HG03045 (cell line): ENCODE data around the gene TOR1AIP1.
A peak's percentile ranks its signal among the peaks of the same experiment; 100 is the strongest.
"Not testable (repeated sequence)": the region's sequence is repeated elsewhere in the genome, so short reads cannot be mapped to it uniquely, and the experiment has no call there.

ENCODE experiments used
- ATAC-seq: cut with Tn5 transposase; IDR thresholded peaks from one replicate; pipeline ENCODE4 v1.9.1; 2021; ENCODE audit warnings: mild to moderate bottlenecking, moderate library complexity; ENCODE audit not compliant: unreplicated experiment

TOR1AIP1 gene, protein sequence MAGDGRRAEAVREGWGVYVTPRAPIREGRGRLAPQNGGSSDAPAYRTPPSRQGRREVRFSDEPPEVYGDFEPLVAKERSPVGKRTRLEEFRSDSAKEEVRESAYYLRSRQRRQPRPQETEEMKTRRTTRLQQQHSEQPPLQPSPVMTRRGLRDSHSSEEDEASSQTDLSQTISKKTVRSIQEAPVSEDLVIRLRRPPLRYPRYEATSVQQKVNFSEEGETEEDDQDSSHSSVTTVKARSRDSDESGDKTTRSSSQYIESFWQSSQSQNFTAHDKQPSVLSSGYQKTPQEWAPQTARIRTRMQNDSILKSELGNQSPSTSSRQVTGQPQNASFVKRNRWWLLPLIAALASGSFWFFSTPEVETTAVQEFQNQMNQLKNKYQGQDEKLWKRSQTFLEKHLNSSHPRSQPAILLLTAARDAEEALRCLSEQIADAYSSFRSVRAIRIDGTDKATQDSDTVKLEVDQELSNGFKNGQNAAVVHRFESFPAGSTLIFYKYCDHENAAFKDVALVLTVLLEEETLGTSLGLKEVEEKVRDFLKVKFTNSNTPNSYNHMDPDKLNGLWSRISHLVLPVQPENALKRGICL

DNA sequence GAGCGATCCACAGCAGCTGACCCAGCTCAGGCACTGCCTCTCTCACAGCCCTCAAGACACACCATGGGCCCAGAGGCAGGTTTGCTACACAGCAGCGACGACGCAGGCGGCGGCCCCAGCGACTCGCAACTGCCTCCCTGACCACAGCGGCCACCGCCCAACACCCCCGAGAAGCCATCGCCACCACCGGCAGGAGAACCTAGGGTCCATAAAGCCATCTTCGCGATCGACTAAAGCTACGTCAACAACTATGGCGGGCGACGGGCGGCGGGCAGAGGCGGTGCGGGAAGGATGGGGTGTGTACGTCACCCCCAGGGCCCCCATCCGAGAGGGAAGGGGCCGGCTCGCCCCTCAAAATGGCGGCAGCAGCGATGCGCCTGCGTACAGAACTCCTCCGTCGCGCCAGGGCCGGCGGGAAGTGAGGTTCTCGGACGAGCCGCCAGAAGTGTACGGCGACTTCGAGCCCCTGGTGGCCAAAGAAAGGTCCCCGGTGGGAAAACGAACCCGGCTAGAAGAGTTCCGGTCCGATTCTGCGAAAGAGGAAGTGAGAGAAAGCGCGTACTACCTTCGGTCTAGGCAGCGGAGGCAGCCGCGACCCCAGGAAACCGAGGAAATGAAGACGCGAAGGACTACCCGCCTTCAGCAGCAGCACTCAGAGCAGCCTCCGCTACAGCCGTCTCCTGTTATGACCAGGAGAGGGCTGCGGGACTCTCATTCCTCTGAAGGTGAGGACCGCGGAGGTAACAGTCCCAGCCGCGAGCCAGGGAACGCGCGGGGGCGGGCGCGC is at the start of gene TOR1AIP1:
TOR1AIP1 (plus strand) TSS at position 33 of the 787 bp plus-strand sequence; CDS start at position 251, 218 bp downstream.
- ATAC-seq: peak; percentile 79

DNA sequence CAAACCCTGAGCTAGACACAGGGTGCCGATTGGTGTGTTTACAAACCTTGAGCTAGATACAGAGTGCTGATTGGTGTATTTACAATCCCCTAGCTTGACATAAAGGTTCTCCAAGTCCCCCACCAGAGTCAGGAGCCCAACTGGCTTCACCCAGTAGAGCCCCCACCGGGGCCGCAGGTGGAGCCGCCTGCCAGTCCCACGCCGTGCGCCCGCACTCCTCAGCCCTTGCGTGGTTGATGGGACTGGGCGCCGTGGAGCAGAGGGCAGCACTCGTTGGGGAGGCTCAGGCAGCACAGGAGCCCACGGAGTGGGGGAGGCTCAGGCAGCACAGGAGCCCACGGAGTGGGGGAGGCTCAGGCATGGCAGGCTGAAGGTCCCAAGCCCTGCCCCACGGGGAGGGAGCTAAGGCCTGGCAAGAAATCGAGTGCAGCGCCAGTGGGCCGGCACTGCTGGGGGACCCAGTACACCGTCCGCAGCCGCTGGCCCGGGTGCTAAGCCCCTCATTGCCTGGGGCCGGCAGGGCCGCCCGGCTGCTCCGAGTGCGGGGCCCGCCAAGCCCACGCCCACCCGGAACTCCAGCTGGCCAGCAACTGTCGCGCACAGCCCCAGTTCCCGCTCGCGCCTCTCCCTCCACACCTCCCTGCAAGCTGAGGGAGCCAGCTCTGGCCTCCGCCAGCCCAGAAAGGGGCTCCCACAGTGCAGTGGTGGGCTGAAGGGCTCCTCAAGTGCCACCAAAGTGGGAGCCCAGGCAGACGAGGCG is 45.2 kb upstream of the TOR1AIP1 start:
- not testable (repeated sequence) for ATAC-seq

DNA sequence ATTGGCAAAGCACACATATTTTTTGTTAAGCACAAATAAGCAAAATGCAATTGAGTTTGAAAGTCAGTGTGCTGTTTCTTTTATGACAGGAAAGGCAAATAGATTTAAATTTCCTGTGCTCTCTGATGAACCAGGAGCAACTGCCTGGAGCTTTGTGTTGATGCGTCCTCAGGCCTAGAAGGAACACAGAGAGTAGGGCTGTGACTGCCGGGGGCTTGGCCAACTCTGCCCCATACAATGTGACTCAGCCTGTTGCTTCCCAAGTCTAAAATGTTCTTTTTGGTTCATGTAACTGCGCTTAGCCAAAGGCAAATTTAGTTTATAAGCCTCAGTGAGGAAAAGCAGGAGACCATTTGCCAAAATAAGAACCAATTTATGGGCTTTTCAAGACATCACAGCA is 42.0 kb upstream of the TOR1AIP1 start:
- no peak for ATAC-seq

DNA sequence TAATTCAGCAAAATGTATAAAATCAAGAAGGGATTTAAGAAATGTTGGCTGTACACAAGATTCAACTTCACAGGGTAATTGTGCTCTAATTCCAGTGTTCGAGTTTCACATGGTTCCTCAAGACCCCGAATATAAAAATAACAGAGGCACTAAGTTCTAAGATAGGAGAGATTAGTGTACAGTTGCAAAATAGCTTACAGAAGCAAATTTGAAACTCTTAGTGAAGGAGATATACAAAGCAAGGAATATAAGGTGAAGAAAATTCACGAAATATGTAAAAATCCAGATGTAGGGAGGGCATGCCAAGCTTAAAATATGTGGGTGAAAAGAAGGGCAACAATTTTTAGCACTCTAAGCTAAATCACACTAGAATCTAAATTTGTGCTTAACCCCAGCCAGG is 33.9 kb upstream of the TOR1AIP1 start:
- no peak for ATAC-seq

DNA sequence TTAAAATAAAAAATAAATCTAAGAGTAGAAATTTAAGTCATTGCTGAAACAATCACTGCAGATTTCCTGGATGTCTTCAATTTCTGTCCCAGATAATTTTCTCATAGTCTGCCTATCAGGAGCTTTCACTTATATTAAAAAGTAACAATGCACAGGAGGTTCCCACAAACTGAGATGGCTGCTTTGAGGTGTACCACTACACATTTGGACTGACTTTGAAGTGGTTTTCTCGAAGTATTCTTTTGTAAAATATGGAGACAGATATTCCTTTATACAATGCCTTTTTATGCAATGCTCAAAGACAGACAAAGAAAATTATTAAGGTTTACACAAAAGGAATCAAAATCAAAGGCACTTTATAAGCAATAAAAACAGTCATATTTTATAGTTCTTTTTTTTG is 29.0 kb upstream of the TOR1AIP1 start:
- ATAC-seq: no peak

DNA sequence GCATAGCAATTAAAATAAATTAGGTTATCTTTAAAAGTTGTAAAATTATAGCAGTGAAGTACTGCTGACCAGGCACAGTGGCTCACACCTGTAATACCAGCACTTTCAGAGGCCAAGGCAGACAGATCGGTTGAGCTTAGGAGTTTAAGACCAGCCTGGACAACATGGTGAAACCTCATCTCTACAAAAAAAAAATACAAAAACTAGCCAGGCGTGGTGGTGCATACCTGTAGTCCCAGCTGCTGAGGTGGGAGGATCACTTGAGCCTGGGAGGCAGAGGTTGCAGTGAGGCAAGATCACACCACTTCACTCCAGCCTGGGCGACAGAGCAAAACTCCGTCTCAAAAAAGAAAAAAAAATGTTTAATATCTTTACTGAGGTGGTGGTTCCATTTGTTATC is 26.3 kb upstream of the TOR1AIP1 start:
- not testable (repeated sequence) for ATAC-seq

DNA sequence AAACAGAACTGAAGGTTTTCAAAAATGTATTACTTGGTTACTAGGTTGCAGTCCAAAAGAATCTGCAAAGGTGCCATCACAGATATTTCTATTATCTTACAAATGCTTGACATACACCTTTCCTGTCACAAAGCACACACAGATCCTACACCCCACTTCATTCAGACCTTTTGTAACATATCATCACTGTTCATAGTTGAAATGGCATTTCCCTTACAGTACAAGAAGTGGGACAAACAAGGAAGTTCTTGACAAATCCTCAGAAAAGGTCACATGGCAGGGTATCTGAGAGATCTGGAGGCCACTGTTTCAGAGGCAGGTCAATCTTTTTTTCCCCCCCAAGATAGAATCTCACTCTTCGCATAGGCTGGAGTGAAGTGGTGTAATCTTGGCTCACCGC is 25.8 kb upstream of the TOR1AIP1 start:
- no peak for ATAC-seq

DNA sequence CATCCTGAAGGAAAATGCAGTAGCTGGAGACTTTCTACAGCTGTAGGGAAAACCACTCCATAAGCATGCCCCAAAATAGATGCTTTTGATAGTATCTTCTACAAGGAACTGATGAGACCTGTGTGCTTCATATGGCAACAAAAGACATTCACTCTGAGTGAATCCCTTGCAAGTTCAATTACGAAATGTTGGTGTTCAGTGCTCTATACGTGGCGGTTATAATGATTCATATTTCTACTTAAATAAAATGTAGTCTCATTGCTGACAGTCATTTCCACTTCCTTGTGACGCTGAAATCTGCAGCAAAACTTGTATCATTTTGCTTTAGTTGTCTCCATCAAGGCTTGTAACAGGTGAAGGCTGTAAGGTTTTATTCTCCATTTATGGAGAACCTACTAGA is 25.1 kb upstream of the TOR1AIP1 start:
- no peak for ATAC-seq

DNA sequence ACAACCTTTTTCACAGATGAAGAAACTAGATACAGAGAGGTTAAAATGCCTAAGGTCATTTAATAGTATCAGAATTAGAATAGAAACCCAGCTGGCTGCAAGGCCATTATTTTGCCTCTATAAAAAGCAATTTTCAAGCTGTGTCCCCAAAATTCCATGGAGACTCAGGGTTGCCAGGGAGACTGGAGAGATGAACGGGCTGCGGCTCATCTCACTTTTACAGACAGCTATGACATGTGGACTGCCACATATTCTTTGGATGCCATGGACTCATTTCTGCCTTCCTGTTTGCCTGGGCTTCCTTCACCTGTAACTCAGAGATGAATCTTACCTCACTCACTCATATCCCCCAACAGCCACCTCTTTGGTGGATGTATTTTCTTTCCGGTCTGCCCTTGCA is 21.4 kb upstream of the TOR1AIP1 start:
- no peak for ATAC-seq

DNA sequence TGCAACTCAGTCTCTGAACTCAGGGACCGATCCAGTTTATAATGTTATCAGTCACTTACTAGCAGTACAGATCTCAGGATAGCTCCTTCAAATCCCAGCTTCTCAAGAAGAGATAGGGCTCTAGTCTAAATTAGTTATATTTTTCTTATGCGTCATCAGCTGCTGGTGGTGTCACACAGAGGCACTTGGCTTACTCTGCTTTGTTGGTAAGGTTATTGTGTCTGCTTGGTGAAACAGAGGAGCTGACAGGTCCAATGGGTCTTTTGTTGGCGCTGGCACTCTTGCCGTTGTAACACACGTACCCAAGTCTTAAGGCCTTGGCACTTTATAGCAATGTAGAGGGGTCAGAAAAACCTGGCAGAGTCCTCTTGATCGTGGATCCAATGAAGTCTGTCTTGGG is 16.7 kb upstream of the TOR1AIP1 start:
- ATAC-seq: no peak

DNA sequence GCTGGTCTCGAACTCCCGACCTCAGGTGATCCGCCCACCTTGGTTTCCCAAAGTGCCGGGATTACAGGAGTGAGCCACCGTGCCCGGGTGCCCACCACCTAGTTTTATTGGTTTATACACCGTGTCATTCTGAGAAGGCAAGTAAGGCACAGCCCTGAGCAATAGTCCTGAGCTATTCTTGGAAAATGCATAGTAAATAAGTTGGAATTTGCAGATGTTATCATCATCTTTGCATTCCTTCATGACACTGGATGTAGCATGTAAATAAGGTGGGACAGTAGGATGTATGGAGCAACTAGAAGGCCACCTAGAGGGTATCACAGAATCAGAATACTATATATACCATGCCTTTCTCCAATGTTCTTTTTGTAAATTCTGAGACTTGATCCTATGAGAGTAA is 15.5 kb upstream of the TOR1AIP1 start:
- ATAC-seq: no peak

DNA sequence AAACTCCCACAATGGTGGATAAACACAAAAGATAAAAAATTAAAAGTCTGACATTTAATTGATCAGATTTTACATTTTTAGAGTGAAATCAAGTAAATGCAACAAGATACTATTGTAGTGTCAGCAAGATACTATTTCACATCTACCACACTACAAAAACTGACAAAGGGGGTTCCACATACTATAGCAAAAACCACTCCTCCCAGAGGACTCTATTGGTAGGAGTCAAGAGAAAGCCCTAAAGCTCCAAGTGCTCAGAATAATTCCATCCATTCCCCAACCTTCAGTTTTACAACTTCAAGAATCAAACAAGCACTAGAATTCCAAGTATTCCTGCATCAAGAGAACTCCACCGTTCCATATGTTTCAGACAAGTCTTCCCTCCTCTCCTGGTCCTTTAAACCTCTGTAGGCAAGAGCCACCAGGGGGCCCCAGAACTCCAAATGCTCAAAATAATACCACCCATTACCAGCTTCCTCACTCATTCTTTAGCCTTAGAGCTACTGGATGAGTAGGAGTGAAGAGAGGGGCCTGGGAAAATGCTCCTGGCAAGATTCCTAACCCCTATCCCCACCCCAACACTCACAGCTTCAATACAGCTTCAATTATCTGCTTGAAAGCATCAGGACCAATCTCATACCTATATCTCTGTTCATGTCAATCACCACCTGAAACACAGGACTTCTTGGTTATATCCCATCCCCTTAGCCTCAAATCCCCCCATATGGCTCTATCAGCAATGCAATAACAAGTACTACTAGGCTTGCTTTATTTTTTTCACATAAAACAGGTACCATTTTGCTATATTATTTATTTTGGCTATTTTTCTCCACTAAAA is 14.4 kb upstream of the TOR1AIP1 start:
- ATAC-seq: peak; percentile 49

DNA sequence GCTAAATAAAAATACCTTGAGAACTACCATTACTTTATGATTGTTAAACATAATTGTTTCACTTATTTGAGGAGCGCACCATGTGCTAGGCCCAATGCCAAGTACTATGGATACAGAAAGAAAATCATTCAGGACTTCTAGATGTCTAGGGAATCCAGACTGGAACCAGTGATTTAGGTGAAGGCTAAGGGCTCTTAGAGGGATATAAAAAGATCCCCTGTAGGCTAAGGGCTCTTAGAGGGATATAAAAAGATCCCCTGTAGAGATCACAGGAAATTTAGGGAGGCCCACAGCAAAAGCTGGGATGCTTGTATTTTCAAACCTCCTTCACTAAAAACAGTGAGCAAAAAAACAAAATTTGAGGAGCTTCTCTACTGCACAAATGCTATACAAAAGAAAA is 11.2 kb upstream of the TOR1AIP1 start:
- no peak for ATAC-seq

DNA sequence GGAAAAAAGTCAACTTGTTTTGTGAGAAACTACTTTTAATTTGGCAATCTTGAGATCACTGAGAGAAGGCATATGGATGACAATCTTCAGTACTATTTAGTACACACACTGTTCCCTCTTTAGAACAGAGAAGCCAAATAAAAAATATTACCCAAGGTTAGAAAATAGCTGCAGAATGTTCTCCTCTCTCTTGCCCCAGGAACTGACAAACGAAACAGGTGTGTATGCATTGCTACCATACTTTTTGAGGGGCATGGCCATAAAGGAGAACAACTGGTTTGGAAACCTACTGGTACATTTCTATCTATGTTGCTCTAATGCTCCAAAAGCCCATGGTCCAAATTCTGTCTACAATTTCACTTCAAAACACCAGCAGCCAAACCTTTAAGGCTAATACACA is 10.1 kb upstream of the TOR1AIP1 start:
- no peak for ATAC-seq

DNA sequence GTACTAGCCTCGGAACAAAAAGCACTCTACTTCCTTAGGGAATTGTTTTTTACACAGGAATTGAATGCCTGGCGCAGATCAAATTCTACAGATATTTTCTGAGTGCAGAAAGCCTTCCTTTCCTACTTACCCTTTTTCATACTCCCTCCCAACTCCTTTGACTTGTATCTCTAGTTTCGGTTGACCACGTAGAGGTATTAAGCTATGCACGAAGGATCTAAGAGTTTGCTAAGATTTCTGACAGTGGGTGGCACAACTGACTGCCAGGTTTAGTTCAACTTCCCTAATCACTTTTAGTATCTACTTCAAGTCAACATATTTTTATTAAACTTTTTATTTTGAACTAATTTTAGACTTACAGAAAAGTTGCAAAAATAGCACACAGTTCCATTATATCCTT is 9.5 kb upstream of the TOR1AIP1 start:
- no peak for ATAC-seq

DNA sequence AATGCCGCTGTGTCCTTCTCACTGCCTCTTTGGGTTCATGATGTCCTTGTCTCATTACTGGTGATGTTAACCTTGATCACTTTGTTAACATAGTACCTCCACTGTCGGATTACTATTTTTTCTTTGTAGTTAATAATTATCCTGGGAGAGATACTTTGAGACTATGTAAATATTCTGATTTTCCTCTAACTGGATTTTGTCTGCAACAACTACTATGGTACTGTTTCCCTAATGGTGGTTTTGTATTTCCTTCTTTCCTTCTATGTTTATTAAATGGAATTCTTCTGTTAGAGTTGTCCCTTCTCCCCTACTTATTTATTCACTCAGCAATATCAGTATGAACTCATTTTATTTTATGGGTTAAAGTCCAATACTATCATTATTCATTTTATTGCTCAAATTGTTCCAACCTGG is 8.6 kb upstream of the TOR1AIP1 start:
- no peak for ATAC-seq

DNA sequence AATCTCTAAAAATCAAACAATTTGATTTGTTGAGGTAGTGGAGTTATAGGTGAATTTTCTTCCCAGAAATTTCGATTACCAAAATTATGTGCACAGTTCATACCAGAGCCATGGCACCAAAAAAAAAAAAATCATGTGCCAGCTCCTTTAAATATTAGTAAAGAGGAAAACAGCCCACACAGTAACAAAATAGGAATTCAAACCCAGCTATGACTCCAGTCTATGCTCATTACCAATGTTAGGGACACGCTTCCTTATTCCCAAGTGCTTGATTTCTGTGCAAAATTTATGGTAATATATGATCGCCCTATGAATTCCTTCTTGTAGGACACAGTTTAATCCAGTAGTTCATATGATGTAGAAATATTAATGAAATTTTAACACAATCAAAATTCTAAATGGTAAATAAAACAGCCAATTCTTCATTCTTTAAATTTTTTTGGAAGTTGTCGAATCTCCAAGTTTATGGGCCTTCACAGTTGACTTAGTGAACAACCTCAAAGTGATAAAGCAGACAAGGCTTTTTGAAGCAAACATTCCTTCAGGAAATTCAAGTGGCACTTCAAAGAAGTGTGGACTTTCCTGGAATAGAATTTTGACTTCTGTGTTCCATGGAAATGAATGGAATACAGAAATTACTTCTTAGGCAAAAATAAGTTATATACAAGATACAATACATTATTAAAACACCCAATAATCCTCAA is 6.3 kb upstream of the TOR1AIP1 start:
- no peak for ATAC-seq

DNA sequence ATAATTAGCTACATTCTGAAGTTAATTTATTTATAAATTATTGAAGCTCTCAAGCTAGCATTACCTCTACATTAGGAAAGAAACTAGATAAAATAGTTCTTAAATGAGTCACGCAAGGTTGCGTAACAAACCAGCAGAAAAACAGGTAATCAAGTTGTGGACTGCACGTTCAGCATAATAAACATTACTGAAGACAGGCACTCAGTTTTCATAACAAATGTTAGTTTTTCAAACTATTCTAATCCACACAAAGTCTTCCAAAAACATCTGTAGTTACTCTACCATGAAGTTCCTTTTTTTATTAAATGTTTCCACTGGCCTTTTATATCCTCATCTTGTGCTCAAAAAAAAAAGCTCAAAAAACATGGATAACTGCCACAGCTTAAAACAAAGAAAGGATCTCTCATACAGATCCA is 5.8 kb upstream of the TOR1AIP1 start:
- no peak for ATAC-seq

DNA sequence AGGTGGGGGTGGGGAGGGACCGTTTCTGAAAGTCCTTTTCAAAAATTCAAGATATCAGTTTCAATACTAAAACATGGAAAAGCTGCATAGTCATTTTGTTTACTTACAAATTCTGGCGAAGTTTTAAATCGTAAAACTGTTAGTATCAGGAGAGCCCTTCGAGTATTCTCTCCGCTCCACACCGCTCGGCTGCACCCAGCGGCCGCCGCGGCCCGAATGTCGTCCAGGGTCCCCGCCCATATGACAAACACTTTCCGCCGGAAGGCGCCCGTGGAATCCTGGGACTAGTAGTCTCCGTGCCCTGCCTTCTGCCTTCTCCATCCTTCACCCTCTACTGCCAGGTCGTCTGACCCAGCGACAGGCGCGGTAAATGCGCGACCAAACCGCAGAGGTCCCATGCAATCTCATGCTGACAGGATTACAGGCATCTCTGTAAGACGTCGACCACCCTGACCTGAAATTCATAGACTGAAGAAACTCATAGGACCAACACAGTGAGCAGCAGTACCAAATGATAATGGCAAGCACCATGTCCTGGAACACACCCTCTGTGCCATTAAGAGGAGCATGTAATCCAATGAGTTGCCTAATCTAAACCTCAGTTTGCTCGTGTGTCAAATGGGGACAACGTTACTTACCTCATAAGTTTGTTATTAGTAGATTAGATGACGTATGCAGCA is 4.4 kb upstream of the TOR1AIP1 start, which contains the start of gene TOR1AIP2:
TOR1AIP2 (minus strand) TSS at position 218 of the 680 bp plus-strand sequence. CDS start 25,138 bp downstream, outside the sequence.
- peak; percentile 58 for ATAC-seq
